ENCODE data around the gene FBP2. TPM values are rescaled to one million over a fixed set of nuclear protein-coding genes. Genes with fewer than 3 reads are reported as not detected.

The FBP2 gene
- total and polyA plus RNA-seq, 2 of the 8 experiments (the other 6 are each of a cell fraction or from before 2014, with no cell fraction given): not detected

DNA sequence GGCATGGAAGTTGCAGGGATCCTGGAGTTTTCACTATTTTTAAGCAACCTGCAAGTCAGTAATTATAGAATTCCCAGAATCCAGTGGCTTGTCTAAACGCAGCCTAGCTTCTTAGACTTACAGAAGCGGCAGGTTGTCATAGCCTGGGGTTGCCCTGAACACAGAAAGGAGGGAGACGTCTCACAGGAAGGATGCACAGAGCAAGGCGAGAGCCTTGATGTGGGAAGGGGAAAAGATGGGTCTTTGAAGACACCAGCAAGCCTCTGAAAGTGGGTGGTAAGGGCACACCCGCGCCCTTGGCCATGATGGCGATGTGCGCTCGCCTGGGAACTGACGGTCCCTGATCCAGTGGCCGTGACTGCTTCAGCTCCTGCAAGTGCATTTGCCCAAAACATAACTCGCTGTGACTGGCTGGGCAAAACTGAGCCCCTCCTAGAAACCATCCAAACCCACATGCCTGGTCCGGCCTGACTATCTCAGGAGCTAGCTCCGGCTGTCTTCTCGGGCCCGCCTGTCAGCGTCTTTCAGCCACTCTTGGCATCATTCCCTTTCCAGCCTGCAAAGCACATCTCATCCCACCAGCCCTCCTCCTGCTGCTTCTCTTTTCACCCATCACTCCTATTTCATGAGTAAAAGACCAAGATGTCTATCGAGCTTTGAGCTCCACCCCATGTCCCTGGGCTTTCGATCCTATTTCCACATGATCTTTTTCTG, 28.6 kb upstream of the FBP2 start:
- no peak overlapping the region for H3K27ac ChIP-seq (ENCODE audit: low read depth, low read length)
- H2BK5ac ChIP-seq (ENCODE audit: low read depth, low read length): no peak overlapping the region
- H4K20me1 ChIP-seq (replicated peaks in 1 of 2; ENCODE audit: control insufficient read depth in 1 of 2, insufficient read depth in 2 of 2, low read length in 2 of 2): no peaks in the 10 kb centered on the region
- H2AK5ac ChIP-seq (ENCODE audit: low read depth, low read length): no peak overlapping the region
- ChIA-PET CTCF (ENCODE audit: partially characterized antibody) (interaction anchor here (0.6 to 8.1 kb wide), 25 partner anchors 7 to 462 kb away, joined by 3 to 41 read pairs (median 5); partner anchors contain the start of gene PCAT7), POLR2A (ENCODE audit: partially characterized antibody) (no interaction called here)
- H3K79me2 ChIP-seq (ENCODE audit: control insufficient read depth in 1 of 2, insufficient read depth in 2 of 2, low read length in 2 of 2): no peaks in the 10 kb centered on the region
- H3K18ac ChIP-seq (ENCODE audit: extremely low read depth, low read length): no peak overlapping the region
- no peak overlapping the region for H2BK12ac ChIP-seq (ENCODE audit: low read depth, low read length)
- H3K79me1 ChIP-seq (ENCODE audit: low read depth, low read length): no peaks in the 10 kb centered on the region
- no peaks in the 10 kb centered on the region for H3K36me3 ChIP-seq (ENCODE audit: control insufficient read depth in 2 of 4, insufficient read depth in 4 of 4, low read length in 3 of 4)
- DNase-seq (ENCODE audit: low read depth in 1 of 2, low spot score in 2 of 2) (no peak), FAIRE-seq (no peak)
- no peak overlapping the region for H3K14ac ChIP-seq (ENCODE audit: insufficient read length)
- H2BK120ac ChIP-seq (replicated peaks; ENCODE audit: low read depth, low read length): no peak overlapping the region
- H4K8ac ChIP-seq (ENCODE audit: extremely low read depth, insufficient read depth, low read length): no peak overlapping the region
- no peak overlapping the region; the same call in 1 of the 2 replicates for H2AFZ ChIP-seq (ENCODE audit: low read length)
- H3K27me3 ChIP-seq (replicated peaks in 1 of 4; ENCODE audit: control insufficient read depth in 3 of 4, extremely low read depth in 1 of 4, insufficient read depth in 3 of 4, low read length in 3 of 4): no peaks in the 10 kb centered on the region
- no peak overlapping the region for H2BK15ac ChIP-seq (ENCODE audit: low read length)
- no peak overlapping the region for H3K23ac ChIP-seq (ENCODE audit: insufficient read length)
- no peak overlapping the region for H4K5ac ChIP-seq (ENCODE audit: insufficient read length, low read depth, low read length)
- no peak overlapping the region for H3K4me3 ChIP-seq (ENCODE audit: extremely low read depth in 1 of 4, insufficient read depth in 2 of 4, low read depth in 3 of 4, low read length in 4 of 4)
- H3K4me2 ChIP-seq (ENCODE audit: insufficient read depth in 1 of 2, low read depth in 2 of 2, low read length in 2 of 2): no peak overlapping the region
- no peak overlapping the region for H3K4ac ChIP-seq (replicated peaks; ENCODE audit: insufficient read length, low read depth, low read length)
- H3K9me3 ChIP-seq (ENCODE audit: insufficient read depth in 2 of 2, low read depth in 1 of 2, low read length in 1 of 2): no peaks in the 10 kb centered on the region
- no peak overlapping the region for H2BK20ac ChIP-seq (ENCODE audit: low read length)
- no peaks in the 10 kb centered on the region for H3K23me2 ChIP-seq (ENCODE audit: low read depth, low read length)
- no peaks in the 10 kb centered on the region; a peak in 2 of 7 replicates for H3K4me1 ChIP-seq (replicated peaks in 1 of 4; ENCODE audit: control insufficient read depth in 3 of 4, insufficient read depth in 4 of 4, low read length in 3 of 4)
- H4K91ac ChIP-seq (replicated peaks; ENCODE audit: insufficient read length, low read length): no peak overlapping the region
- WGBS, 2 experiments (ENCODE audit: extremely low coverage in 1 of 2, insufficient coverage in 1 of 2, insufficient read length in 1 of 2, insufficient replicate concordance in 2 of 2, low coverage in 1 of 2, low lambda C conversion rate in 2 of 2, missing lambda C conversion rate in 1 of 2): 95% methylated on average over 19 of the region's 19 CpGs; no CpG with 5 or more reads in 1 of the 2 experiments
- H3K9ac ChIP-seq (replicated peaks in 1 of 4; ENCODE audit: extremely low read depth in 1 of 4, low read depth in 3 of 4, low read length in 3 of 4): no peak overlapping the region
- no peak overlapping the region for H3K56ac ChIP-seq (replicated peaks; ENCODE audit: insufficient read length, low read depth, low read length)
- no peak for TF ChIP-seq RAD21 (IDR thresholded peaks at IDR 0.05 in 1 of 2, conservative IDR thresholded peaks at IDR 0.05 in 1 of 2; ENCODE audit: low read depth in 2 of 2, low read length in 2 of 2)
- no peak for TF ChIP-seq CEBPB (IDR thresholded peaks at IDR 0.05; ENCODE audit: low read depth, low read length)
- no peak for TF ChIP-seq RBBP5 (IDR thresholded peaks at IDR 0.05; ENCODE audit: borderline replicate concordance, low read depth, low read length)

Data from H1 (cell line).